ENCODE measurements around the gene HK1.

Gene HK1

DNA sequence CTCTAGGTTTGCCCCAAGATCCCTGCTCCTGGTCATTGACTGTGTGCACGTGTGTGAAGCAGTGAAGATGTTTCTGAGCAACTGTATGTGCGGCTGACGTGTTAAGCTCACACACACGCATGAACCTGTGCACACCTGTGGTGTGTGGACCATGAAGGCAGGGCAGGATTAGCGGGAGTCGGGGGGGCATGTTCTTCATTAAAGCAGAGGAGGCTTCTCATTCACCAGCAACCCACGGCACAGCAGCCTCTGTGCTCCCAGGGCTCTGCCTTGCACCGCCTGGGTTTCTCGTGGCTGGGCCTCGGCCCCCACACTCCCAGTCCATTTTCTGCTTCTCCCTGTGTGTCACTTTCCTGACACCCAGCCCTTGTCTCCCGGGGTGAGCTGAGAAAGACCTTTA is 139.2 kb downstream of the HK1 start:
- Histone ChIP-seq H2AFZ (no peak overlapping the region), H3K36me3 (ENCODE audit: control insufficient read depth, insufficient read depth, low read length) (no peaks in the 10 kb centered on the region), H3K4me1 (no peaks in the 10 kb centered on the region), H3K4me2 (ENCODE audit: low read length) (no peak overlapping the region), H3K79me2 (no peaks in the 10 kb centered on the region), H3K9ac (no peak overlapping the region), H3K4me3 (ENCODE audit: low read depth, low read length) (no peak overlapping the region), H3K9me3 (ENCODE audit: control insufficient read depth, low read length) (no peaks in the 10 kb centered on the region), H3K27me3 (ENCODE audit: control insufficient read depth, insufficient read depth, low read length) (no peaks in the 10 kb centered on the region), H3K27ac (no peak overlapping the region)
- TF ChIP-seq, protein P1, sequence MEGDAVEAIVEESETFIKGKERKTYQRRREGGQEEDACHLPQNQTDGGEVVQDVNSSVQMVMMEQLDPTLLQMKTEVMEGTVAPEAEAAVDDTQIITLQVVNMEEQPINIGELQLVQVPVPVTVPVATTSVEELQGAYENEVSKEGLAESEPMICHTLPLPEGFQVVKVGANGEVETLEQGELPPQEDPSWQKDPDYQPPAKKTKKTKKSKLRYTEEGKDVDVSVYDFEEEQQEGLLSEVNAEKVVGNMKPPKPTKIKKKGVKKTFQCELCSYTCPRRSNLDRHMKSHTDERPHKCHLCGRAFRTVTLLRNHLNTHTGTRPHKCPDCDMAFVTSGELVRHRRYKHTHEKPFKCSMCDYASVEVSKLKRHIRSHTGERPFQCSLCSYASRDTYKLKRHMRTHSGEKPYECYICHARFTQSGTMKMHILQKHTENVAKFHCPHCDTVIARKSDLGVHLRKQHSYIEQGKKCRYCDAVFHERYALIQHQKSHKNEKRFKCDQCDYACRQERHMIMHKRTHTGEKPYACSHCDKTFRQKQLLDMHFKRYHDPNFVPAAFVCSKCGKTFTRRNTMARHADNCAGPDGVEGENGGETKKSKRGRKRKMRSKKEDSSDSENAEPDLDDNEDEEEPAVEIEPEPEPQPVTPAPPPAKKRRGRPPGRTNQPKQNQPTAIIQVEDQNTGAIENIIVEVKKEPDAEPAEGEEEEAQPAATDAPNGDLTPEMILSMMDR (IDR thresholded peaks at IDR 0.05) = no peak

DNA sequence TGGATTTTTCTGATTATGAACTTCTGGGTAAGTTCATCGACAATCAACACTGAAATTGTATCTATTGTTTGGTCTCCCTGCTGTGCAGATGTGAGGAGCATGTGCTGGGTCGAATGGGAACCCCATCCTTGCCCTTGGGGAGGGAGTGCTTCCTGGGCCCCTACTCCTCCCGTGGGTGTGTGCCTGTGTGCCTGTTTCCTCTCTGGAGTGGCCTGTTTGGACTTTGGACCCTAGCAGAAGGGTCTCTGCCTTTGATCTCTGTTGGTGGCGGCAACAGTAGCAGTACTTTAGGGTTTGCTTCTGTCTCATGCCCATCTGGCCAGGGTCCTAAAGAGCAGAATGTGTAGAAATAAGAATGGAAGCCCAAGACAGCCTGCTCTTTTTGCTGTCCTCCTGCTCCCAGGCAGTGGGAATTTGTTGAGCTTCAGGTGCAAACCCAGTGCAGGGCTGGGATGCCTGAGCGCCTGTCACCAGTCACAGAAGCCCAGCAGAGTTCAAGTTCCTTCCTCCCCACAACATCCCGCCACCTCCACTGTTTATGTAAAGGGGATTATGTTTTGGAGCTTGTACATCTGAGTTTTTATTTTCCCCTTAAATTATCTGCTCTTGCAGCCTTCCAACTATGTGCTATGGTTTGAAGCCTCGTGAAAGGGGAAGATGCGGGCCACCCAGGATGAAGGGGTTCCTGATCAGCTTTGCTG is 139.9 kb downstream of the HK1 start:
- H3K27ac ChIP-seq = no peak overlapping the region
- H3K9ac ChIP-seq = no peak overlapping the region
- no peaks in the 10 kb centered on the region for H3K4me1 ChIP-seq
- TF ChIP-seq, protein P1 (IDR thresholded peaks at IDR 0.05) = no peak
- H3K27me3 ChIP-seq (ENCODE audit: control insufficient read depth, insufficient read depth, low read length) = no peaks in the 10 kb centered on the region
- H2AFZ ChIP-seq = no peak overlapping the region
- no peaks in the 10 kb centered on the region for H3K9me3 ChIP-seq (ENCODE audit: control insufficient read depth, low read length)
- H3K79me2 ChIP-seq = no peaks in the 10 kb centered on the region
- no peak overlapping the region for H3K4me2 ChIP-seq (ENCODE audit: low read length)
- H3K4me3 ChIP-seq (ENCODE audit: low read depth, low read length) = no peak overlapping the region
- no peaks in the 10 kb centered on the region for H3K36me3 ChIP-seq (ENCODE audit: control insufficient read depth, insufficient read depth, low read length)

DNA sequence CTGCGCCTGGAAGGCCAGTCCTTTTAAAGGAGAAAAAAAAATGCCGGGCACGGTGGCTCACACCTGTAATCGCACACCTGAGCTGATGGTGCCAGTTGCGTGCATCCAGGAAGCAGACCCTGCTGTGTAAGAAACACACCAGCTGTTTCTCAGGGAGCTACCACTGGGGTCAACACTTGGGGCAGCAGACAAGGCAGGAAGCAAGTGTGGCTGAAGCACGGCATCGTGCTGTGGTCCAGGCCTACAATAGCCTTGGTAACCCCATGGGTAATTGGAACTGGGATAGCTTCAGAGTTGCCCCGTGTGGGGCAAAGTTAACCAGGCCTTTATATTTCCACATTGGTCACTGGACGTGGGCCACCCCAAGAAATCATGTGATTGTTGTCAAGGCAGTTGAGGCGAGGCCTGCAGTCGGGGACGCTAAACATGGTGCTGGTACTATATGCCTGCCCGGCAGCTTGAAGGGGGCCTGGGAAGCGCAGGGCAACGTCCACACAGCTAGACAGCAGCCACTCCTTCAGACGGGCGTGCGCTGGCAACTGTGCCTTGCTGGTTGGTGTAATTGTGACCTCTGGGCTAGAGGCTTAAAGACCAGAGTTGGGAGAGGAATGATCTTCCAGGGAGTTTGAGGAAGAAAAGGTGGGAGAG is 140.9 kb downstream of the HK1 start:
- Histone ChIP-seq H3K27ac (no peak overlapping the region), H2AFZ (no peak overlapping the region), H3K27me3 (ENCODE audit: control insufficient read depth, insufficient read depth, low read length) (no peaks in the 10 kb centered on the region), H3K9ac (no peak overlapping the region), H3K4me1 (no peaks in the 10 kb centered on the region), H3K4me3 (ENCODE audit: low read depth, low read length) (no peak overlapping the region), H3K36me3 (ENCODE audit: control insufficient read depth, insufficient read depth, low read length) (no peaks in the 10 kb centered on the region), H3K9me3 (ENCODE audit: control insufficient read depth, low read length) (no peaks in the 10 kb centered on the region), H3K79me2 (no peaks in the 10 kb centered on the region), H3K4me2 (ENCODE audit: low read length) (no peak overlapping the region)
- TF ChIP-seq, protein P1 (IDR thresholded peaks at IDR 0.05) = no peak

DNA sequence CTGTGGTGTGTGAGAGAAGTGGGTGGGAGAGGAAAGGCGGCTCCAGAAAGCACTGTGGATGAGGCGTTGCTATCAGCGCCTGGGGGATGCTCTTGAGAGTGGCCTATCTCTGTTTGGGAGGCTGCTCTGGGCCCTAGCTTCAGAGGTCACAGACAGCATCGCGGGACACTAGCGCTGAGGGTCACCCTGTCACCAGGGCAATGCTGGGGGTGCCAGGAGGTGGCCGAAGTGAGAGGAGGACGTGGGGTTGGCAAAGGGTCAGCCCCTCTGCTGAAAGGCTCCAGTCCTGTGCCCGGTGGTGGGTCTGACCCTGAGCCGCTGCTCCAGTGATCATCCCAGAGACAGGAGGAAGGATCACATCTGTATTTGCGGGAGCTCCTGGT is 141.4 kb downstream of the HK1 start:
- Histone ChIP-seq H3K36me3 (ENCODE audit: control insufficient read depth, insufficient read depth, low read length) (no peaks in the 10 kb centered on the region), H3K27me3 (ENCODE audit: control insufficient read depth, insufficient read depth, low read length) (no peaks in the 10 kb centered on the region), H3K4me1 (no peaks in the 10 kb centered on the region), H3K27ac (no peak overlapping the region), H3K4me2 (ENCODE audit: low read length) (no peak overlapping the region), H3K9me3 (ENCODE audit: control insufficient read depth, low read length) (no peaks in the 10 kb centered on the region), H3K9ac (no peak overlapping the region), H3K4me3 (ENCODE audit: low read depth, low read length) (no peak overlapping the region), H3K79me2 (no peaks in the 10 kb centered on the region), H2AFZ (no peak overlapping the region)
- TF ChIP-seq, protein P1 (IDR thresholded peaks at IDR 0.05) = no peak

All from parathyroid adenoma (tissue), 2 donors.